ENCODE results near the gene HIF1AN. TPM values are rescaled to one million over a fixed set of nuclear protein-coding genes. Genes with fewer than 3 reads are reported as not detected.

The HIF1AN gene
- total RNA-seq, 2 donors from 2014 or later: 51.8 to 58.8 TPM

DNA sequence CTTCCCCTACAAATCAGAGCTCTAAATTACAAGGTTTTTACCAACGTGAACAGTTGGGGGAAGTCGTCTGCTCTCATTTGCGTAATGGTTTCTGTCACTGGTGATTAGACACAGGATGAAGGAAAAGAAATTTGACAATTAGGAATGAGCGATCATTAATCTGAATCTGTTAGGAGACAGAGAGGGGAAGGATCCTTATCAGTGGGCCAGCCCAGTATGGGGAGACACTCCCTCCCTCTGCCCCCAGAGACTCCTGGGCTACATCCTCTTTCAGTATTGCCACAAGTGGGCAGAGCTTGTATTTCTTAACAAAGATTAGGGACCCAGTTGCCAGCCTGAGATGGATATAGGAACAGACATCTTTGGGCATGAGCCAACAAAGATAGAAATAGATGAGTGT is 15.5 kb downstream of the HIF1AN start:
- Histone ChIP-seq H3K9ac (ENCODE audit: extremely low read depth, low read length, poor library complexity, severe bottlenecking) (no peak overlapping the region), H3K27me3 (ENCODE audit: control insufficient read depth, insufficient read depth, low read length, poor library complexity, severe bottlenecking) (no peaks in the 10 kb centered on the region), H3K36me3 (ENCODE audit: control insufficient read depth, insufficient read depth, low read length) (peaks cover 61% of the 10 kb centered on the region), H3K9me3 (ENCODE audit: control insufficient read depth, low read length) (no peaks in the 10 kb centered on the region), H3K4me3 (ENCODE audit: low read length) (no peak overlapping the region), H3K4me1 (ENCODE audit: control insufficient read depth, insufficient read depth, low read length) (peaks cover 20% of the 10 kb centered on the region), H3K27ac (ENCODE audit: low read depth, low read length) (no peak overlapping the region)
- Mint-ChIP-seq H3K4me1 (peaks cover 24% of the 10 kb centered on the region), H3K4me3 (no peak overlapping the region), H3K27ac (no peak overlapping the region), H3K9me3 (no peaks in the 10 kb centered on the region), H3K36me3 (ENCODE audit: low read depth) (peaks cover 50% of the 10 kb centered on the region), H3K27me3 (ENCODE audit: insufficient read depth) (no peaks in the 10 kb centered on the region)
- TF ChIP-seq CTCF (conservative IDR thresholded peaks at IDR 0.05): no peak
- DNase-seq: no peak
- WGBS, 2 experiments (ENCODE audit: insufficient coverage in 1 of 2, insufficient read length in 1 of 2): 96 to 100% methylated on average over 3 to 4 of the region's 4 CpGs

- Mint-ChIP-seq H3K4me3 (no peak overlapping the region), H3K27ac (no peak overlapping the region), H3K9me3 (no peaks in the 10 kb centered on the region), H3K27me3 (ENCODE audit: insufficient read depth) (no peaks in the 10 kb centered on the region), H3K4me1 (peaks cover 24% of the 10 kb centered on the region), H3K36me3 (ENCODE audit: low read depth) (peaks cover 52% of the 10 kb centered on the region)
- WGBS, 2 experiments (ENCODE audit: insufficient coverage in 1 of 2, insufficient read length in 1 of 2): 95 to 100% methylated on average over 1 to 5 of the region's 5 CpGs
- no peak overlapping the region for H3K4me3 ChIP-seq (ENCODE audit: low read length)
- no peak for TF ChIP-seq CTCF (conservative IDR thresholded peaks at IDR 0.05)
- peaks cover 20% of the 10 kb centered on the region for H3K4me1 ChIP-seq (ENCODE audit: control insufficient read depth, insufficient read depth, low read length)
- H3K9ac ChIP-seq (ENCODE audit: extremely low read depth, low read length, poor library complexity, severe bottlenecking): no peak overlapping the region
- no peak overlapping the region for H3K27ac ChIP-seq (ENCODE audit: low read depth, low read length)
- H3K27me3 ChIP-seq (ENCODE audit: control insufficient read depth, insufficient read depth, low read length, poor library complexity, severe bottlenecking): no peaks in the 10 kb centered on the region
- H3K9me3 ChIP-seq (ENCODE audit: control insufficient read depth, low read length): no peaks in the 10 kb centered on the region
- DNase-seq: no peak
- H3K36me3 ChIP-seq (ENCODE audit: control insufficient read depth, insufficient read depth, low read length): peaks cover 58% of the 10 kb centered on the region
Measured at GRCh38 chr10:100551738-100552137, 16.0 kb downstream of the HIF1AN start.

DNA sequence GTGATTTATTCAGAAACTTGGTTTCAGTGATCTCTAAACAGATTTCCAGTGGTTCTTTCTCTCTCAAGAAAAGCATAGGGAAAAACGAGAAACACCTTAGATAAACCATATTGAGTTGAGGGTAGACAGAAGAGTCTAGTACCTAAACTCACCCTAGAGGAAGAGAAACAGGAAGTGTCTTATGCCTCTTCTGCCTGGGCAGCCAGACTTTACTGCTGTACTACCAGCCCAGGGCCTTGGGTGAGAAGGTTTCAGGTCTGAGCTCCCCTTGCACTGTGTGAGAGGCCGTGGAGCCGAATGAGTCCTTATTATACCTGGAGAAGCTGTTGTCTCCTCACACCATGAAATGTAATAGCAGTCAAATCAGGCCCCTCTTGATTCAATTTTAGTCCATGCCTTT is 18.2 kb downstream of the HIF1AN start:
- no peak overlapping the region for H3K4me3 ChIP-seq (ENCODE audit: low read length)
- no peaks in the 10 kb centered on the region for H3K27me3 ChIP-seq (ENCODE audit: control insufficient read depth, insufficient read depth, low read length, poor library complexity, severe bottlenecking)
- Mint-ChIP-seq H3K9me3 (no peaks in the 10 kb centered on the region), H3K27ac (no peak overlapping the region), H3K27me3 (ENCODE audit: insufficient read depth) (no peaks in the 10 kb centered on the region), H3K4me1 (peaks cover 24% of the 10 kb centered on the region), H3K4me3 (no peak overlapping the region), H3K36me3 (ENCODE audit: low read depth) (peaks cover 43% of the 10 kb centered on the region)
- 86 to 100% methylated on average over 2 to 3 of the region's 3 CpGs for WGBS, 2 experiments (ENCODE audit: insufficient coverage in 1 of 2, insufficient read length in 1 of 2)
- H3K36me3 ChIP-seq (ENCODE audit: control insufficient read depth, insufficient read depth, low read length): peaks cover 48% of the 10 kb centered on the region
- H3K4me1 ChIP-seq (ENCODE audit: control insufficient read depth, insufficient read depth, low read length): peaks cover 20% of the 10 kb centered on the region
- no peak for DNase-seq
- no peak overlapping the region for H3K9ac ChIP-seq (ENCODE audit: extremely low read depth, low read length, poor library complexity, severe bottlenecking)
- no peak overlapping the region for H3K27ac ChIP-seq (ENCODE audit: low read depth, low read length)
- H3K9me3 ChIP-seq (ENCODE audit: control insufficient read depth, low read length): no peaks in the 10 kb centered on the region
- no peak for TF ChIP-seq CTCF (conservative IDR thresholded peaks at IDR 0.05)

Data from endodermal cell (in vitro differentiated cells).